Suprapubic skin (tissue), 4 donors: ENCODE measurements around the gene NSMF.

Experiments
- CTCF ChIP-seq, 2 donors: fragments of 200-600 bp in 1 of 2; fragments of 450-650 bp in 1 of 2; sonication (generic) in 1 of 2; IDR thresholded peaks; one replicate each; pipeline ENCODE4 v1.5.1; 2016 to 2019; ENCODE audit warnings: antibody characterized with exemption in 2 of 2, mild to moderate bottlenecking in 1 of 2, moderate library complexity in 1 of 2
- EP300 ChIP-seq: sonication (generic); formaldehyde crosslinking; IDR thresholded peaks from one replicate; pipeline ENCODE4 v1.6.1; 2017; ENCODE audit warnings: antibody characterized with exemption
- POLR2A ChIP-seq, 2 donors: fragments of 450-650 bp; IDR thresholded peaks; one replicate each; pipeline ENCODE4 v1.6.1; 2017; ENCODE audit warnings: antibody characterized with exemption in 2 of 2, mild to moderate bottlenecking in 2 of 2, moderate library complexity in 2 of 2
- POLR2AphosphoS5 ChIP-seq, 3 donors: sonication (generic); formaldehyde crosslinking; IDR thresholded peaks; one replicate each; pipeline ENCODE4 v1.6.1; 2017; ENCODE audit warnings: antibody characterized with exemption in 3 of 3

GRCh38 chr9:137435980-137436760, 23.0 kb downstream of the NSMF start:
- TF ChIP-seq POLR2AphosphoS5 (IDR thresholded peaks at IDR 0.05) = no peak
- TF ChIP-seq POLR2A (IDR thresholded peaks at IDR 0.05) = no peak
- no peak for TF ChIP-seq CTCF (IDR thresholded peaks at IDR 0.05)
- no peak for TF ChIP-seq EP300
